Duodenal mucosa (tissue), 2 donors: ENCODE data around the gene TXNDC5.
A peak's percentile ranks its signal among the peaks of the same experiment; 100 is the strongest.

Source experiments
- H3K27ac ChIP-seq: one replicate; pipeline ENCODE4 v1.7.0; 2013; ENCODE audit warnings: low read depth, low read length
- H3K27me3 ChIP-seq, 2 donors: one replicate each; pipeline ENCODE4 v1.7.0; 2013; ENCODE audit warnings: low read length in 2 of 2, control low read depth in 1 of 2; ENCODE audit not compliant: insufficient read depth in 2 of 2, control insufficient read depth in 1 of 2
- H3K36me3 ChIP-seq, 2 donors: one replicate each; pipeline ENCODE4 v1.7.0; 2013; ENCODE audit warnings: low read length in 2 of 2, control low read depth in 1 of 2; ENCODE audit not compliant: insufficient read depth in 2 of 2, control insufficient read depth in 1 of 2
- H3K4me1 ChIP-seq, 2 donors: one replicate each; pipeline ENCODE4 v1.7.0; 2013; ENCODE audit warnings: low read length in 2 of 2, control low read depth in 1 of 2; ENCODE audit not compliant: insufficient read depth in 2 of 2, control insufficient read depth in 1 of 2
- H3K4me3 ChIP-seq, 2 donors: one replicate each; pipeline ENCODE4 v1.7.0; 2013; ENCODE audit warnings: low read length in 2 of 2, low read depth in 1 of 2
- H3K9ac ChIP-seq, 2 donors: one replicate each; pipeline ENCODE4 v1.7.0; 2013; ENCODE audit warnings: low read length in 2 of 2, low read depth in 1 of 2
- H3K9me3 ChIP-seq, 2 donors: one replicate each; pipeline ENCODE4 v1.7.0; 2013; ENCODE audit warnings: low read length in 2 of 2, control low read depth in 1 of 2; ENCODE audit not compliant: control insufficient read depth in 1 of 2

The TXNDC5 gene

GRCh38 chr6:7914991-7915789 lies 4.6 kb upstream of the TXNDC5 start:
- H3K27ac ChIP-seq, result no peak overlapping the region
- no peaks in the 10 kb centered on the region for H3K9me3 ChIP-seq
- H3K4me1 ChIP-seq, result peaks cover 7% of the 10 kb centered on the region in 2 donors
- H3K9ac ChIP-seq, result no peak overlapping the region
- no peaks in the 10 kb centered on the region for H3K36me3 ChIP-seq
- H3K27me3 ChIP-seq, result no peaks in the 10 kb centered on the region
- H3K4me3 ChIP-seq, result no peak overlapping the region

- H3K4me1 ChIP-seq, result peaks cover 9 to 11% of the 10 kb centered on the region in 2 donors
- no peak overlapping the region for H3K27ac ChIP-seq
- H3K36me3 ChIP-seq, result no peaks in the 10 kb centered on the region
- H3K27me3 ChIP-seq, result no peaks in the 10 kb centered on the region
- no peak overlapping the region for H3K9ac ChIP-seq
- H3K4me3 ChIP-seq, result no peak overlapping the region
- H3K9me3 ChIP-seq, result no peaks in the 10 kb centered on the region
These were observed 3.7 kb upstream of the TXNDC5 start for GRCh38 chr6:7914311-7914710.

DNA sequence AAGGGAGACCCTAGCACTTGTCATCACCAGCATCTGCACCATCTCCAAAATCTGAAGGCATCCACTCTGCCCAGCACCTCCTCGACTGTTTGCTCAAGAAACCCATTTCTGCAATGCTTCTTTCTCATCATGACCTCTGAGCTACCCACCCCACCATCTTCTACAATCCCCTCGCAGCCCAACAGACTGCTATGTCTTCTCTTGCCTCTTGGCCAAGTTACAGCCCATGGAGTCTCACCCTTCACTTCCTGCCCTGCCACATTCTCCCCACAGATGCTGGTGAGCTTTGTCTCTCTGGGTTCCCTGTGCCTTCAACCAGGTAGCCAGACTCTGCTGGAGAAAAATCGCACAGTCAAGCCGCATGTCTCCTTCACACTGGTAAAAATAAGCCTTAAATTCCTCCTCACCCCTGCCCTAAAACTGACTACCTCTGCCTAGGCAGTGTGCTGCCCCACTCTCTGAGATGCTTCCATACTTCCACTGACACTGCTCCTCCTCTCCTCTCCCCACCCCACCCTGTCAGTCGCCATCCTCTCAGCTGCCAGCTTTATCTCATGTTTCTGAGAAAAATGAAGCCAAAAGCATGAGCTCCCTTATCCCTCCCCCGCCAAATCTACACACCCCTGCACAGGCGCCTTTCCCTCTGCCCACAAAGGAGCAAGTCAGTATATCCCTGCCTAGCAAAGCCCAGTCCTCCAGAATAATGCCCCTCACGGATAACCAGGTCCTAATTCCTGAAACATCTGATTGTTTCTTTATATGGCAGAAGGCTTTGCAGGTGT lies 2.3 kb upstream of the TXNDC5 start:
- Histone ChIP-seq H3K9me3 (no peaks in the 10 kb centered on the region), H3K4me1 (peaks cover 15 to 19% of the 10 kb centered on the region in 2 donors), H3K27me3 (no peaks in the 10 kb centered on the region), H3K36me3 (no peaks in the 10 kb centered on the region), H3K4me3 (no peak overlapping the region), H3K27ac (no peak overlapping the region), H3K9ac (no peak overlapping the region)

GRCh38 chr6:7912024-7912423 lies 1.4 kb upstream of the TXNDC5 start:
- H3K4me1 ChIP-seq, result peaks cover 18 to 26% of the 10 kb centered on the region in 2 donors
- H3K9me3 ChIP-seq, result no peaks in the 10 kb centered on the region
- H3K27me3 ChIP-seq, result no peaks in the 10 kb centered on the region
- peaks cover 0 to 6% of the 10 kb centered on the region in 2 donors for H3K36me3 ChIP-seq
- H3K27ac ChIP-seq, result no peak overlapping the region
- no peak overlapping the region for H3K9ac ChIP-seq
- H3K4me3 ChIP-seq, result no peak overlapping the region

GRCh38 chr6:7911345-7911725 lies 747 bp upstream of the TXNDC5 start:
- peak overlapping the region; percentile 75 to 83 for H3K4me3 ChIP-seq
- peak overlapping the region; percentile 66 to 76 for H3K9ac ChIP-seq
- peak overlapping the region; percentile 63 for H3K27ac ChIP-seq
- no peaks in the 10 kb centered on the region for H3K27me3 ChIP-seq
- peaks cover 18 to 29% of the 10 kb centered on the region in 2 donors for H3K4me1 ChIP-seq
- no peaks in the 10 kb centered on the region for H3K9me3 ChIP-seq
- H3K36me3 ChIP-seq, result peaks cover 0 to 6% of the 10 kb centered on the region in 2 donors

DNA sequence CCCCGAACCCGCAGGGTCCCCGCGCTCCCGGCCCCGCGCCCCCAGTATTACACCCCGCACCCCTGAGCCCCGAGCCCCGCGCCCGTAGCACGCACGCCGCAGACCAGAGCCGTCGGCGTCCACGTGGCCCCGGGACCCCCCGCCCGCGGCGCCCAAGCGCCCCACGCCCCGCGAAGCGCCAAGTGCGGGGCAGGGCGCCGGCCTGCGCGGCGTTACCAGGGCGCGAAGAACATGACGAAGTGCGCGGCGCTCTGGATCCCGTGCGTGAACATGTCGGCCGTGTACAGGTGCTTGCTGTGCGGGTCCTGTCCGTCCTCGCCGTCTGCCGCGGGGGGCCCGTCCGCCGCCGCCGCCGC lies 312 bp downstream of the TXNDC5 start:
- H3K27ac ChIP-seq, result peak overlapping the region; percentile 62
- H3K27me3 ChIP-seq, result no peaks in the 10 kb centered on the region

GRCh38 chr6:7909323-7910276 lies 988 bp downstream of the TXNDC5 start:
- H3K9me3 ChIP-seq, result no peaks in the 10 kb centered on the region
- peak overlapping the region; percentile 67 for H3K27ac ChIP-seq
- H3K4me3 ChIP-seq, result peak overlapping the region; percentile 78 to 89
- peak overlapping the region; percentile 81 to 82 for H3K9ac ChIP-seq
- peaks cover 18 to 29% of the 10 kb centered on the region in 2 donors for H3K4me1 ChIP-seq
- no peaks in the 10 kb centered on the region for H3K27me3 ChIP-seq
- H3K36me3 ChIP-seq, result peaks cover 5 to 7% of the 10 kb centered on the region in 2 donors

More for the DNA sequence above, 312 bp downstream of the TXNDC5 start:
- no peaks in the 10 kb centered on the region for H3K9me3 ChIP-seq
- peaks cover 0 to 6% of the 10 kb centered on the region in 2 donors for H3K36me3 ChIP-seq
- no peak overlapping the region for H3K9ac ChIP-seq
- peaks cover 18 to 29% of the 10 kb centered on the region in 2 donors for H3K4me1 ChIP-seq
- peak overlapping the region; percentile 46 to 78 for H3K4me3 ChIP-seq

GRCh38 chr6:7907159-7907558 lies 3.4 kb downstream of the TXNDC5 start:
- peaks cover 28 to 29% of the 10 kb centered on the region in 2 donors for H3K36me3 ChIP-seq
- H3K9me3 ChIP-seq, result no peaks in the 10 kb centered on the region
- no peaks in the 10 kb centered on the region for H3K27me3 ChIP-seq
- peak overlapping the region in 1 of 2 donors; percentile 51 for H3K4me3 ChIP-seq
- H3K4me1 ChIP-seq, result peaks cover 23 to 37% of the 10 kb centered on the region in 2 donors
- H3K27ac ChIP-seq, result peak overlapping the region; percentile 52
- peak overlapping the region in 1 of 2 donors; percentile 47 for H3K9ac ChIP-seq

- H3K36me3 ChIP-seq, result peaks cover 32 to 33% of the 10 kb centered on the region in 2 donors
- peaks cover 27 to 41% of the 10 kb centered on the region in 2 donors for H3K4me1 ChIP-seq
- no peak overlapping the region for H3K4me3 ChIP-seq
- H3K27ac ChIP-seq, result no peak overlapping the region
- no peaks in the 10 kb centered on the region for H3K27me3 ChIP-seq
- no peaks in the 10 kb centered on the region for H3K9me3 ChIP-seq
- H3K9ac ChIP-seq, result peak overlapping the region in 1 of 2 donors; percentile 15
These were observed 3.8 kb downstream of the TXNDC5 start for GRCh38 chr6:7906741-7907140.
